ENCODE measurements around the gene RAP1GDS1.
"Not testable (repeated sequence)": the region's sequence is repeated elsewhere in the genome, so short reads cannot be mapped to it uniquely, and the experiment has no call there.

The RAP1GDS1 gene

DNA sequence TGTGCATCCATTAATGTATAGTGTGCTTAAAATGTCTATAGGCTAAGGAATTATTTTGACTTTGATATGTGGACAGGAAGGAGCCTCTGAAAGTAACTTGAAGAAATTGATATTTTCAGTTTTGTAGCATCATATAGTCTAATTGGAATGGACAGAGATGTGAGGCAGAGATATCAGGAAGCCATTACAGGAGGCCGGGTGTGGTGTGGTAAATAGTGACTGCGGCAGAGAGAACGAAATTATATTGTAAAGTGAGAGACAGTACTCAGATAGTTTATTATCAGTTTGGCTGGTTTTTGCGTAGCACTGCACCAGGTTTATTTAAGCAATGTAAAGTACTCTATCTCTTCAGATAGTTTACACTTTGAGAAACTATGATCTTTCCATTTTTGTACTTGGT is 98.5 kb downstream of the RAP1GDS1 start:
- DNase-seq = no peak

DNA sequence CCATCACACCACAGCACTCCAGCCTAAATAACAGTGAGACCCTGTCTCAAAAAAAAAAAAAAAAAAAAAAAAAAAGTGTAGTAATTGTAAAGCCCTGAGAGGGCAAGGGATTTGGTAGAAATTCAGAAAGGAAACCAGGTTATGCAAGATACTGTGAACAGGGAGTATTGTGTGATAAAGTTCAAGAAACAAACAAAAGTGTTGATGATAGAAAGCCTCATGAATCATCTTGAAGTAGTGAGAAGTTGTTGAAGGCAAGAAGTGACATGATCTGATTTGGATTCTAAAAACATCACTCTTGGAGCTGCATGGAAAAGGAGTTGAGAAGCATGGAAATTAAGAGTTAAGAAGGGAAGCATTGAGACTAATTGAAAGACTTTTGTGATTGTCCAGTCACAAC is 102.2 kb downstream of the RAP1GDS1 start:
- no peak for DNase-seq

DNA sequence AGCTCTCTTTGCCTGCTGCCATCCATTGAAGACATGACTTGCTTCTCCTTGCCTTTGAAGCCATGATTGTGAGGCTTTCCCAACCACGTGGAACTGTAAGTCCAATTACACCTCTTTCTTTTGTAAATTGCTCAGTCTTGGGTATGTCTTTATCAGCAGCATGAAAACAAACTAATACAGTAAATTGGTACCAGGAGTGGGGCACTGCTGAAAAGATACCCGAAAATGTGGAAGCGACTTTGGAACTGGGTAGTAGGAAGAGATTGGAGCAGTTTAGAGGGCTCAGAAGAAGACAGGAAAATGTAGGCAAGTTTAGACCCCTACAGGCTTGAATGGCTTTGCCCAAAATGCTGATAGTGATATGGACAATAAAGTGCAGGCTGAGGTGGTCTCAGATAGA is 105.1 kb downstream of the RAP1GDS1 start:
- not testable (repeated sequence) for DNase-seq

DNA sequence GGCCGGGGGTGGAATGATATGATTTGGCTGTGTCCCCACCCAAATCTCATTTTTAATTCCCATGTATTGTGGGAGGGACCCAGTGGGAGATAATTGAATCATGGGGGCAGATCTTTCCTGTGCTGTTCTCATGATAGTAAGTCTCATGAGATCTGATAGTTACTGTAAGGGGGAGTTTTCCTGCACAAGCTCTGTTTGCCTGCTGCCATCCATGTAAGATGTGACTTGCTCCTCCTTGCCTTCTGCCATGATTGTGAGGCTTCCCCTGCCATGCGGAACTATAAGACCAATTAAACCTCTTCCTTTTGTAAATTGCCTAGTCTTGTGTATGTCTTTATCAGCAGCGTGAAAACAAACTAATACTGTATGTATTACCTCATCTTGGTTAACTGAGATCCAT is 106.8 kb downstream of the RAP1GDS1 start:
- not testable (repeated sequence) for DNase-seq

DNA sequence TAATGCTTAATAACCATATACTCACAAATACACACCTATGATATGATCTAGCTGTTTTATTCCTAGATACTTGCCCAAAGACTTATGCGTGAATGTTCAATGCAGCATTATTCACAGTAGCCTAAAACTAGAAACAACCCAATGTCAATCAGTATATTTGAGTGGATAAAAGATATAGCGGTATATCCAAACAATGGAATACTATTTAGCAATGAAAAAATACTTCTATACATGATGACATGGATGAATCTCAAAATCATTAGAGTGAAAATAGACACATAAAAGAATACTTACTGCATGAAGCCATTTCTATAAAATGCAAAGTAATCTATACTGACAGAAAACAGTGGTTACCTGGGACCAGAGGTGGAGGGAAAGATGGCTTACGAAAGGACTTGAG is 108.1 kb downstream of the RAP1GDS1 start:
- no peak for DNase-seq

GRCh38 chr4:98374643-98375042 is 113.5 kb downstream of the RAP1GDS1 start:
- DNase-seq = no peak

- DNase-seq = no peak
Observed at GRCh38 chr4:98377559-98377958, 116.4 kb downstream of the RAP1GDS1 start.

GRCh38 chr4:98381306-98381705 is 120.1 kb downstream of the RAP1GDS1 start:
- DNase-seq = no peak

DNA sequence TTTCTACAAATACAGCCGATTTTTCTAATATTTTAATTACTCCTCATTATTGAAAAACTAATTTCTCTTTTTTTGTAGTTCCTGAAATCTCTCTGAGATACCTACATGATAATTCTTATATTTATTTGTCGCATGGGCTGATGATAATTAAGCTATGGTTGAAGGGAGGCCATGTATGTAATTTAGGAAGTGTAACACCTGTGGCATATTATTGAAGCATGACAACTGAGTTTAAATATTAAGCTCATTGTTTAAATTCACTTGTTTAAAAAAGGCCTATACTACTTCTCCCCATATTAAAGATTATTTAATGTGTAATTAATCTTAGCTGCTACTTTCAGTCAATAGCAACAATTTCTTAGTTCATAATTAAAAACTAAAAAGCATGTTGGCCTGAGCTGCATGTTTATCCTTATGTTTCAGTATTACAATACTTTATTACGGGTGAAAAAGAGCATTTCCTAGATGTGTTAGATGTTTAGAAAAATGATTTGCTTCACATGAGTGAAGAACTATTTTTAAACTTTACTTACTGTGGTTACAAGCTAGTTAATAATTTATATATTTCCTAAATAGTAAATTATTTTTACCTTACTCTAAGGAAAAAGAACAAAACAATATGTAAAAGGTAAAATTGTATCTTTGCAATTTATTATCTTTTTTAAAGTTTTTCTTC is 122.4 kb downstream of the RAP1GDS1 start:
- DNase-seq = no peak

DNA sequence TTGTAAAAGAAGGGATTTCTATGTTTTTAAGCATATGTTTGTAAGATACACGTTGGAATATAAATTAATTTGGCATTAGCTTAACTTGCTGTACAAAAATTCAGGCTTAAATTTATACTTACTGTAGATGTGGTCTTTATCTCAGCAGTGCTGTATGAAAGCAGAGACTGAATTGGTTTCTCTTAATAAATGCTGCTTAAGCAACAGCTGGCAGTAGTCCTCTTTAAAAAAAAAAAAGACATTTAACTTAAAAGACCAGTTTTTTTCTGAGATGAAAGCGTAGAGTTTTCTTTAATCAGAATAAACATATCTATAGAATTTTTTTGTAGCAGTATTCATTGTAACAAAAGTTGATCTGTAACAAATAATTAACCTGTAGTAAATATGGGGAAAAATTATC is 124.6 kb downstream of the RAP1GDS1 start:
- DNase-seq = no peak

- DNase-seq = no peak
Observed at GRCh38 chr4:98387345-98388026, 126.3 kb downstream of the RAP1GDS1 start.

DNA sequence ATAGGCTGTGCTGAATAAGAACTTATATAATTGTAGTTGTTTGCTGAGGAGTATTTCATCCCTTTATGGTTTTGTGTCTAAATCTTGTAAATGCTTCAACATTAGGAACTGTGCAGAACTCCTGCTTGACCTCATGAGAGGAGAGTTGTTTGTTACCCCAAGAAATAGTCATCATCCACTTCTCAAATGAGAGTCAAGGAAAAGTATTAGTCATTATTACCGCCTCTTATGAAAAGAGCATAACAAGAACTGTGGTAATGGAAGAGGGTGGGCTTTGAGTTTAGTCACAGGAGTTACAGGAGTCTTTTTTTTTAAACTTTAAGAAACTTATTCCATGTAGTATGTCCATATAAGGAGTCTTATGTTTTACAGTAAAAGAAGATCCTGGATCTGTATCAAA is 132.9 kb downstream of the RAP1GDS1 start:
- no peak for DNase-seq

GRCh38 chr4:98399915-98400314 is 138.7 kb downstream of the RAP1GDS1 start:
- no peak for DNase-seq

GRCh38 chr4:98406819-98407218 is 145.6 kb downstream of the RAP1GDS1 start:
- no peak for DNase-seq

GRCh38 chr4:98411731-98412130 is 150.5 kb downstream of the RAP1GDS1 start:
- DNase-seq = no peak

GRCh38 chr4:98416844-98417243 is 155.7 kb downstream of the RAP1GDS1 start:
- DNase-seq = no peak

- DNase-seq = not testable (repeated sequence)
Observed at GRCh38 chr4:98420151-98420550, 159.0 kb downstream of the RAP1GDS1 start.

DNA sequence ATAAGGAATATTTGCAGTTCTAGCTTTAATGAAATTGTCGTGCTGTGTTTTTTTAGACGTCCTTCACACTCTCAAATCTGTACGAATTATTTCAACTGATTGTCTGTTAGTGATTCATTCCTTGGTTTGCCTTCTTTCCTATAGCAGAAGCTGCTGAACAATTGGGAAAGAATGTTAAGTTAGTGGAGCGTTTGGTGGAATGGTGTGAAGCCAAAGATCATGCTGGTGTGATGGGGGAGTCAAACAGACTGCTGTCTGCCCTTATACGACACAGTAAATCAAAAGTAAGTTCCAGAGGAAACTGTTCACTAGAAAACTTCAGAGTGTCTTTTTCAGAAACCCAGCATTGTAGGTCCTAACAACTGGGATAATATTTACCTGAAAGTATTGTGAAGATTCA is 159.9 kb downstream of the RAP1GDS1 start:
- DNase-seq = no peak

- no peak for DNase-seq
Observed at GRCh38 chr4:98423009-98423408, 161.8 kb downstream of the RAP1GDS1 start.

DNA sequence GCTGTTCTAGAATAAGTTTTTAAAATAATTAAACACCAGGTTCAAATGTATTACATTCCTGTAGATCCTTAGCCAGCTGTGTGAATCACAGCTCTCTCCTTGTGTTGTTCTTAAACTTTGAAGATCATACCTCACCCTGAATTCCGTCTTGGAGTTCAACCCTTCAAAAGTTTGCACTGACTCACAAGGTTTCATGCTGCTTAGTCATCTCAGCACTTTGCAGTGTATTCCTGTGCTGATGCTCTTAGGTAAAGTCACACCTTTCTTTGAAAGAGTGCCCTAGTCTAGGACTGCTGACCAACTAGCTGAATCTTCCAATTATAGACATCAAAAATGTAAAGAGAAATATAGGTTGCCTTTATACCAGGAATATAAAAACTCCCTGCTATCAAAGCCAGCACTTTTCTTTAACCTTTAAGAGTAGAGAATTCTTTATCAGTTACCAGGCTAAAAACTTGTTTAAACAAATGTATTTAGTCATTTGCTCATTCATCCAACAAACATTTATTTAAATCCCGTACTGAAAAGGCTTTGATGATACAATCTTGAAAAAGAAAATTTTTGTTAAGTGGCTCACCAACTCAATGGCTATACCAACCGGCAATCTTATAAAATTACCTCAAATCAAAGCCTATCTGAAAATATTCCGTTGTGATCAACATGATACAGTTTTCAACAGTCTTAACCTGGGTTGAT is 169.7 kb downstream of the RAP1GDS1 start:
- no peak for DNase-seq

DNA sequence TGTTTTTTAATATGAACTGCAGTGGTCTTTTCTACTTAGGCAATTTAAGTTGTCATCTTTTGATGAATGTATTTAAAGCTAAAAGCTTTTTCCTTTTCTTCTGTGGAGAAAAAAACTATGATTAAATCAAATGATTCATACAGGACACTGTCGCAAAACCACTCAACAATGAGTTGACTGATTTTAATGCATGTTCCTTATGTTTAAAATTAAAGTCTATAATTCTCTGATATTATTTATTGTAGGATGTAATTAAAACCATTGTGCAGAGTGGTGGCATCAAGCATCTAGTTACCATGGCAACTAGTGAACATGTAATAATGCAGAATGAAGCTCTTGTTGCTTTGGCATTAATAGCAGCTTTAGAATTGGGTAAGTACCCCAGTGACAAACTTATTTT is 172.5 kb downstream of the RAP1GDS1 start:
- DNase-seq = no peak

- DNase-seq = no peak
Observed at GRCh38 chr4:98434816-98435215, 173.6 kb downstream of the RAP1GDS1 start.

DNA sequence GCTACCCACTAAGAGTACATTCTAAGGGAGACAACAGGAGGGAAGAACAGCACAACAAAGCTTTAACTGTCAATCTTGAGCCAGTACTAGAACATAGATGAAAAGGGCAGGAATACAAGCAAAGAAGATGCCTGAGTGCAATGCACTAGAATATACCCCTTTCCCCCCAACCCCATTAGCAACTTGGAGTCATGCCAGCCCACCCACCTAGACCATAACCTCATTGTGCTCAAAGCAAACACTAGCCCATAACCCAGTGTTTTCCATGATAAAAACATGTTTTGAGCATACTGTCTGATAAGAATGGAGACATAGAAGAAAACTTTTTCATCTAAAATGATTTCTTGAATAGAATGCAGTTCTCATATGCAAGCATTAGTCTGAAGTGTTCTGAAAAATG is 183.2 kb downstream of the RAP1GDS1 start:
- no peak for DNase-seq
